HCT116 (cell line): Measurements from ENCODE around the gene CREB3L1.
A peak's percentile ranks its signal among the peaks of the same experiment; 100 is the strongest.

Source experiments
- CTCF ChIP-seq, 3 experiments: fragments of 200-600 bp in 1 of 3; sonication (generic) in 1 of 3; IDR thresholded peaks in 2 of 3; conservative IDR thresholded peaks in 1 of 3; 2 replicates each; pipeline ENCODE4 v1.5.1; 2012 to 2017; ENCODE audit warnings: low read depth in 2 of 3, low read length in 2 of 3, antibody characterized with exemption in 1 of 3, borderline replicate concordance in 1 of 3, control low read depth in 1 of 3, mild to moderate bottlenecking in 1 of 3, mixed read lengths in 1 of 3, mixed run types in 1 of 3, moderate library complexity in 1 of 3; ENCODE audit not compliant: insufficient read depth in 1 of 3
- EGR1 ChIP-seq: IDR thresholded peaks from 2 replicates; pipeline ENCODE4 v1.6.1; 2012; ENCODE audit warnings: low read depth
- EZH2 ChIP-seq: fragments of 200-600 bp; sonication (generic); IDR thresholded peaks from 2 replicates; pipeline ENCODE4 v1.6.1; 2017; ENCODE audit warnings: antibody characterized with exemption, mixed run types
- EZH2phosphoT487 ChIP-seq: fragments of 200-600 bp; IDR thresholded peaks from 2 replicates; pipeline ENCODE4 v1.6.1; 2018; ENCODE audit warnings: antibody characterized with exemption, borderline replicate concordance
- POLR2A ChIP-seq: IDR thresholded peaks from 2 replicates; pipeline ENCODE4 v1.7.0; 2011; ENCODE audit warnings: borderline replicate concordance; ENCODE audit not compliant: insufficient read depth, insufficient read length; ENCODE audit errors: extremely low read depth
- POLR2AphosphoS5 ChIP-seq: IDR thresholded peaks from 2 replicates; pipeline ENCODE4 v1.6.1; 2011; ENCODE audit warnings: mild to moderate bottlenecking, low read depth, low read length, moderate library complexity
- SP1 ChIP-seq: IDR thresholded peaks from 2 replicates; pipeline ENCODE4 v1.6.1; 2012; ENCODE audit warnings: low read depth
- YY1 ChIP-seq: IDR thresholded peaks from 2 replicates; pipeline ENCODE4 v1.6.1; 2011; ENCODE audit warnings: low read length, low read depth, moderate library complexity, mild to moderate bottlenecking; ENCODE audit not compliant: insufficient replicate concordance; ENCODE audit errors: extremely low read depth

DNA sequence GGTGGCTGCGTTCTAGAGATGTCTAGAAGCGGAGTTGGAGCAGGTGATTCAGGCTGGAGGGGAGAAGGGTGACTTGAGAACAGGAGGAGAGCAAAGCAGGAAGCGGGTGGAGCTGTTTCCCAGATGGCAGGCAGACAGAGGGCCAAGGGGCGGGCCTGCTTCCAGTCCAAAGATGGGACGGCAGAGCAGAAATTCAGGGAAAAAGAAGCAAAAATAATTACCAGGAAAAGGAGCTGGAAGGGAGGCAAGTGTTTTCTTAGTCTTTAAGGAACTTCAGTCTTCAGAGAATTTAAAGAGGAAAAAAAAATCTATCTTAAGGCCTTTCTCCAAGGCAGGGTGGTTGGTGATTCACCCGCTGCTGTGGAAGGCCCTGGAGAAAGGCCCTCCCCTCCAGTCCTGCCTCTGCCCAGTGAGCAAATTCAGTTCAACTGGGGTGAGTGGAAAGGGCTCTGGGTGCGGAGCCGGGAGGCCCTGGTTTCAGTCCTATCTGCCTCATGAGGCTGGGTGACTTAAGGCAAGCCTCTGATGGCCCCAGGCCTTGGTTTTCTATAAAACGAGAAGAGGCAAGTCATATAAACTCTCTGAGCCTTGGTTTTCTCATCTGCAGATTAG, 4.5 kb upstream of the CREB3L1 start:
- TF ChIP-seq POLR2AphosphoS5 (peak; percentile 37; the same call in 1 of the 2 replicates), EGR1 (no peak), YY1 (no peak), EZH2 (no peak), CTCF (IDR thresholded peaks at IDR 0.05 in 2 of 3, conservative IDR thresholded peaks at IDR 0.05 in 1 of 3; ENCODE audit: borderline replicate concordance in 1 of 3, insufficient read depth in 1 of 3, low read depth in 2 of 3, low read length in 2 of 3) (no peak), POLR2A (no peak), SP1 (no peak), EZH2phosphoT487 (no peak)
